ENCODE data around the gene ABCA6. TPM values are rescaled to one million over a fixed set of nuclear protein-coding genes. Genes with fewer than 3 reads are reported as not detected.
"Not testable (repeated sequence)": the region's sequence is repeated elsewhere in the genome, so short reads cannot be mapped to it uniquely, and the experiment has no call there.

Gene ABCA6, protein sequence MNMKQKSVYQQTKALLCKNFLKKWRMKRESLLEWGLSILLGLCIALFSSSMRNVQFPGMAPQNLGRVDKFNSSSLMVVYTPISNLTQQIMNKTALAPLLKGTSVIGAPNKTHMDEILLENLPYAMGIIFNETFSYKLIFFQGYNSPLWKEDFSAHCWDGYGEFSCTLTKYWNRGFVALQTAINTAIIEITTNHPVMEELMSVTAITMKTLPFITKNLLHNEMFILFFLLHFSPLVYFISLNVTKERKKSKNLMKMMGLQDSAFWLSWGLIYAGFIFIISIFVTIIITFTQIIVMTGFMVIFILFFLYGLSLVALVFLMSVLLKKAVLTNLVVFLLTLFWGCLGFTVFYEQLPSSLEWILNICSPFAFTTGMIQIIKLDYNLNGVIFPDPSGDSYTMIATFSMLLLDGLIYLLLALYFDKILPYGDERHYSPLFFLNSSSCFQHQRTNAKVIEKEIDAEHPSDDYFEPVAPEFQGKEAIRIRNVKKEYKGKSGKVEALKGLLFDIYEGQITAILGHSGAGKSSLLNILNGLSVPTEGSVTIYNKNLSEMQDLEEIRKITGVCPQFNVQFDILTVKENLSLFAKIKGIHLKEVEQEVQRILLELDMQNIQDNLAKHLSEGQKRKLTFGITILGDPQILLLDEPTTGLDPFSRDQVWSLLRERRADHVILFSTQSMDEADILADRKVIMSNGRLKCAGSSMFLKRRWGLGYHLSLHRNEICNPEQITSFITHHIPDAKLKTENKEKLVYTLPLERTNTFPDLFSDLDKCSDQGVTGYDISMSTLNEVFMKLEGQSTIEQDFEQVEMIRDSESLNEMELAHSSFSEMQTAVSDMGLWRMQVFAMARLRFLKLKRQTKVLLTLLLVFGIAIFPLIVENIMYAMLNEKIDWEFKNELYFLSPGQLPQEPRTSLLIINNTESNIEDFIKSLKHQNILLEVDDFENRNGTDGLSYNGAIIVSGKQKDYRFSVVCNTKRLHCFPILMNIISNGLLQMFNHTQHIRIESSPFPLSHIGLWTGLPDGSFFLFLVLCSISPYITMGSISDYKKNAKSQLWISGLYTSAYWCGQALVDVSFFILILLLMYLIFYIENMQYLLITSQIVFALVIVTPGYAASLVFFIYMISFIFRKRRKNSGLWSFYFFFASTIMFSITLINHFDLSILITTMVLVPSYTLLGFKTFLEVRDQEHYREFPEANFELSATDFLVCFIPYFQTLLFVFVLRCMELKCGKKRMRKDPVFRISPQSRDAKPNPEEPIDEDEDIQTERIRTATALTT (N-terminal part only)
- total RNA-seq, result under 1 TPM; 0.08 to 0.24 (median 0.22) TPM

DNA sequence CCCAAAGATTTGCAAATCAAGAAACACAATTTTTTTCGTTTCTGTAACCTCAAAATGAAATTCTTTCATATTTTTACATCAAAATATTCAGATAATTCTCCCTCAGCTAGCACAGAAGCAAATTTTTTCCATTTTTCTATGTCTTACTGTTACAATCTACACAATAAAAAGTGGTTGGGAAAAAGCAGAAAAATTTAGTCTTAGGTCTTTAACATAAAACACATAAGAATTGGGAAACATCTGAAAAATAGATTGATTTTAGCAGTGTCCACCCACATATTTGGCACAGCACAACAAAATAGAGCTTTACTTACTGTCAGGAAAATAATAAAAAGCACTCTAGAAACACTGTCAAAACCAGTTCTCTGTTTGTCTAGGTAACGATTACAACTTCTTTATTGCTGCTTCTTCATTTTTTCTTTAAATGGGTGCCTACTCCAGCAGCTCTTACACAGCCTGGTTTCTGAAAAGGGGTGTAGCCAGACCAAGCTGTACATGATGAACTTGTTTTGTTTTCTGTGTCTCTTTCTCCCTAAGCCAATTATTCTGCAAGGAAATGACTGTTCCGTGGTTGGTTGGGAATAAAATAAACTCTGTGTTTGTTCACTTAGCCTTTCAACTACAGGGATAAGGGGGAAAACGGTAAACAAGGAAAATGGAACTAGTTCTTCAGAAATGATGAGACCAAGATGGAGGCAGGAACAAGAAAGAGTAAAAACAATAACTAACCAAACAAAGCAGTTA is at the start of gene ABCA6:
ABCA6 (minus strand) TSS at position 465 of the 744 bp plus-strand sequence. CDS start 1,192 bp downstream, outside the sequence.
- DNase-seq (no peak), ATAC-seq (no peak)
- Mint-ChIP-seq H3K27me3 (ENCODE audit: low read depth) (peaks cover 6% of the 10 kb centered on the region), H3K36me3 (ENCODE audit: insufficient read depth) (no peaks in the 10 kb centered on the region), H3K9me3 (no peaks in the 10 kb centered on the region), H3K4me3 (no peak within 1 kb of the TSS), H3K4me1 (ENCODE audit: low read depth) (no peaks in the 10 kb centered on the region)

DNA sequence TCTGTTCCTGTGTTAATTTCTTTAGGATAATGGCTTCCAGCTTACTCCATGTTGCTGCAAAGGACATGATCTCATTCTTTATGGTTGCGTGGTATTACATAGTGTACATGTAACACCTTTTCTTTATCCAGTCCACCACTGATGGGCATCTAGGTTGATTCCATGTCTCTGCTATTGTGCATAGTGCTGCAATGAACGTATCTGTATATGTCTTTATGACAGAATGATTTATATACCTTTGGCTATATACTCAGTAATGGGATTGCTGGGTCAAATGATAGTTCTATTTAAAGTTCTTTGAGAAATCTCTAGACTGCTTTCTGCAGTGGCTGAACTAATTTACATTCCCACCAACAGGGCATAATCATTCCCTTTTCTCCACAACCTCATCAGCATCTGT is 47.1 kb upstream of the ABCA6 start:
- Mint-ChIP-seq H3K36me3 (ENCODE audit: insufficient read depth) (peaks cover 1% of the 10 kb centered on the region), H3K4me3 (no peak overlapping the region), H3K27me3 (ENCODE audit: low read depth) (no peaks in the 10 kb centered on the region), H3K9me3 (no peaks in the 10 kb centered on the region), H3K4me1 (ENCODE audit: low read depth) (no peaks in the 10 kb centered on the region)
- no peak for ATAC-seq
- no peak for DNase-seq

DNA sequence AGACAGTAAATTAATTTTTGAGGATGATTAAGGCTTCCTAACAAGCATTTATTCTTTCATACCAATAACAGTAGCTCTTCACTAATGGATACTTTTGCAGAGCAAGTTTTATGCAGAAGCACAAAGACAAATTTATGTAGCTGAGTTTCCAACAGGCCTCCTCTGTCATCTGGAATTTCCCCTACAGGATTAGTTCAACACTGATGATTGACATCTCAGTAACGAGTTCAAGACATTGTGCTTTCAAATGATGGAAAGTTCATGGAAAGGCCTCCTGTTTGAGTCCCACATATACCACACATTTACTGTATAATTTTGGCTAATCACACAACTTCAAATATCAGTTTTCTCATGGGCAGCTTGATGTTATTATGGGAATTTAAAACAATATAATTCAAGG is 46.4 kb upstream of the ABCA6 start:
- no peaks in the 10 kb centered on the region for H3K4me1 Mint-ChIP-seq (ENCODE audit: low read depth)
- DNase-seq, result no peak
- no peaks in the 10 kb centered on the region for H3K27me3 Mint-ChIP-seq (ENCODE audit: low read depth)
- no peaks in the 10 kb centered on the region for H3K9me3 Mint-ChIP-seq
- H3K36me3 Mint-ChIP-seq (ENCODE audit: insufficient read depth), result peaks cover under 1% of the 10 kb centered on the region
- no peak for ATAC-seq
- no peak overlapping the region for H3K4me3 Mint-ChIP-seq

DNA sequence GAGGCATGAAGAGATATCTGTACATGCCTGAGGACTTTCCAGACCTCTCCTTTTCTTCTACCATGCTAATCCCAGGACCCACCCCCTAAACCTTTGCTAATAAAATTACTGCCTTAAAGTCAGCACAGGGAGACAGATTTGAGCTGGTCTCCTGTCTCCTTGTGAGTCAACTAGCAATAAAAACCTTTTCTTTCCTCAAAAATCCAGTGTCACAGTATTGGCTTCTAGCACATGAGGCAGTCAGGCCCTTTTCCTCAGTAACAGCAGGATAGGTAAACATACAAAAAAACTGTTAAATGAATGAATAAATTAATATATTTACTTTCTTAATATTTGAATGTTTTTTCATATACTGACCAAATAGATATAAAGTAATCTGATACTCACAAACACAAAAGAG is 45.6 kb upstream of the ABCA6 start:
- H3K9me3 Mint-ChIP-seq, result no peaks in the 10 kb centered on the region
- H3K27me3 Mint-ChIP-seq (ENCODE audit: low read depth), result no peaks in the 10 kb centered on the region
- H3K4me1 Mint-ChIP-seq (ENCODE audit: low read depth), result no peaks in the 10 kb centered on the region
- DNase-seq, result no peak
- no peak for ATAC-seq
- no peak overlapping the region for H3K4me3 Mint-ChIP-seq
- H3K36me3 Mint-ChIP-seq (ENCODE audit: insufficient read depth), result no peaks in the 10 kb centered on the region

DNA sequence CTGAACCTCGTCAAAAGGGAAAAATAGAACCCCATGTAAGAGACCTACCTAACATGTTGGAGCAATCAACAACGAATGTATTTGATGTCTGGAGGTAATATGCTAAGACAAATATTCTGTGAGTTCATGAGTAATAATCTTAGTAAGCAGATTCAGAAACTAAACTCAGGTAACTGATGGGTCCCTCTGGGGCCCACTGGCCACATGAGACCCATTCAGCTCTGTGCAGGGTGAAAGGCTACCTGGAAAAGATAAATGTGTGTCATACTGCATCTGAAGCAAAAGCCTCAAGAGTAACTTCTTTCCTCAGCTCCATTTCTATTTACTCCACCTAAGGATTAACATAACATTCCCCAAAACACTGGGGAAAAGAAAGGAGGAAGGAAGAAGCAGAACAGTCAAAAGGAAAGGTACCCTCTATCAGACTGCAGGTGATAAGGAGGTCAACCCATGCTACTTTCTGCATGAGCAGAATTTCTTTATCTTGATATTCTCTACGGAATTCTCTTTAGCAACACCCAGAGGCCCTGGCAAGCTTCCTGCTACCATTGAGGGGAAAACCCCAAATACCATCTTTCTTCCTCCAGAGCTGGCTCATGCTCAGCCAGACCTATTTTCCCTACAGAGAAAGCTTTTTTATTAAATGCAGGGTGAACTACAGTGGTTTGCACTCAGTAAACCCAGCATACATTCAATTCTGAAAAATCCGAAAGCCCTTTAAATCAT is 37.7 kb upstream of the ABCA6 start:
- no peak for DNase-seq
- no peak overlapping the region for H3K4me3 Mint-ChIP-seq
- H3K36me3 Mint-ChIP-seq (ENCODE audit: insufficient read depth), result no peaks in the 10 kb centered on the region
- no peaks in the 10 kb centered on the region for H3K27me3 Mint-ChIP-seq (ENCODE audit: low read depth)
- no peak for ATAC-seq
- no peaks in the 10 kb centered on the region for H3K4me1 Mint-ChIP-seq (ENCODE audit: low read depth)
- no peaks in the 10 kb centered on the region for H3K9me3 Mint-ChIP-seq

DNA sequence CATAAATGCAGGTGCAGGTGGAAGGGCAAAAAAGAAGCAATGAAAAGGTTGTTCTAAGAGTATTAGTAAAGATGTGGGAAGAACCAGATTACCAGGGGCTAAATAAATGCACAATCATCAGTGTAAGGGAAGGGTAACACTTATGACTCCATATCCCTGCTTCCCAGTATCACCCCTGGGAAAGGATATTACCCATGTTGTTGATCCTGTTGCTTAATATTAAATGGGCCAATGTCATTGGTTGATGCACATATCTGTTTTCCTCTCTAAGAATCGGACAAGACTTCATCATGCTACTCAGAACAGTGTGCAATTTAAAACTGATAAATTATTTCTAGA is 34.7 kb upstream of the ABCA6 start:
- no peaks in the 10 kb centered on the region for H3K9me3 Mint-ChIP-seq
- no peaks in the 10 kb centered on the region for H3K27me3 Mint-ChIP-seq (ENCODE audit: low read depth)
- no peak overlapping the region for H3K4me3 Mint-ChIP-seq
- no peaks in the 10 kb centered on the region for H3K36me3 Mint-ChIP-seq (ENCODE audit: insufficient read depth)
- H3K4me1 Mint-ChIP-seq (ENCODE audit: low read depth), result no peaks in the 10 kb centered on the region
- ATAC-seq, result no peak
- no peak for DNase-seq

DNA sequence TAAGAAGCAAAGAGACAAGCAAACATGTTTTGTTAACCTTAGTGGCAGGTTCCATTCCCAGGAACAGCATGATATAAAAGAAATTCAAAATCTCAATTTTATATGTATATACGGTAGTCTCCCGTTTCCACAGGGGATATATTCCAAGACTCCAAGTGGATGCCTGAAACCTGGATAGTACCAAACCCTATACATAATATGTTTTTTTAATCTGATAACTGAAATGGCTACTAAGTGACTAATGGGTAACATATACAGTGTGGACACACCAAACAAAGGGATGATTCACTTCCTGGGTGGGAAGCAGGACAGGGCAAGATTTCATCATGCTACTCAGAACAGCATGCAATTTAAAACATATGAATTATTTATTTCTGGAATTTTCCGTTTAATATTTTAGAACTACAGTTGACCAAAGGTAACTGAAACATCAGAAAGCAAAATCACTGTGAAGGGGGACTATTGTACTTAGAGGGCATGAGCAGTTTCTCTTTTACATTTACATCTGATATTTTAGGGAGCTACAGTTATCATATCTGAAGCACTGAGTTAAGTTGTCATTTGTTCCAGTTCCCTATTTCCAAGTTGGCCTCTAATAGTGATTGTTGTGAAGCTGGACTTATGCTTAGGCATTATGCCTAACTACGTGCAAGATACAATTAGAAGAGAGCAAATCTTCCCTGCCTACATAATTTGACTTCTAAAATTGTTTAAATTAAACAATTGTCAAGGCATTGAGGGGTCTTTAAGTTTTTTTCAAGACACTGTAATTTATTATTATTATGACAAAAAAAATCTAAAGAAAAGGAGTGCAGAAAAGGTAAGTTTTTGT is 34.1 kb upstream of the ABCA6 start:
- ATAC-seq, result no peak
- Mint-ChIP-seq H3K4me3 (no peak overlapping the region), H3K9me3 (no peaks in the 10 kb centered on the region), H3K27me3 (ENCODE audit: low read depth) (no peaks in the 10 kb centered on the region), H3K36me3 (ENCODE audit: insufficient read depth) (no peaks in the 10 kb centered on the region), H3K4me1 (ENCODE audit: low read depth) (no peaks in the 10 kb centered on the region)
- DNase-seq, result no peak

DNA sequence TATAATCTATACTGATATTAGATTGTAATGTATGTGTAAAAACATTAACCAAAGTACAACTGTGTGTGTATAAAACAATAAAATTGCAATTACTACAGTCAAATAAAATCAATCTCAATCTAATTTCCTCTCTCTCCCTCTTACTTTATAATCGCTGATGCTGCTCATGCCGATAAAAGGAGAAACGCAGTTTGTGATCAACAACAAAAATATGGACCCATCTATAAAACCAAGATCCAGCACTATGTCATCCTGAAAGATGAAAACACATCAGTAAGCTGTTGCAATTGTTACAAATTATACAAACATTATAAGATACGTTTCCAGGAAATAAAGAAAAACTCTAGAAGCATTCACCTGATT is 33.5 kb upstream of the ABCA6 start:
- Mint-ChIP-seq H3K9me3 (no peaks in the 10 kb centered on the region), H3K27me3 (ENCODE audit: low read depth) (no peaks in the 10 kb centered on the region), H3K4me3 (no peak overlapping the region), H3K36me3 (ENCODE audit: insufficient read depth) (no peaks in the 10 kb centered on the region), H3K4me1 (ENCODE audit: low read depth) (no peaks in the 10 kb centered on the region)
- DNase-seq (no peak), ATAC-seq (no peak)

DNA sequence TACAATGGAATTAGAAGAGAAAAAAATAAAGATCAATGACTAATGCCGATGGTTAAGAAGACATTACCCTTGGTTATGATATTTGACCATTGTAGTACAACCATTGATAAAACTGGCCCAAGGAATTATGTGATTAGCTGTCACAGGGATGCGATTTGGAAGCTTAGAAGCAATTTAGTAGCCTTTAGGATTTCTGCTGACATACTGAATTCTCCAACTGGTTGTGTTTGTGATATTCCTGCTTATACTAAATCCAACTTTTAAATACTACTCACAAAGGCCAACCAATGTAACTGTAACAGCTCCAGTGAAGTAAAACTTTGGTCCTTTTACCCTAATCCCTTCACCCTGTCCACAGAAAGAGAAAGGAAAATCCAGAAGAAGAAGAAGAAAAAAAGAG is 31.4 kb upstream of the ABCA6 start:
- no peak for DNase-seq
- no peaks in the 10 kb centered on the region for H3K4me1 Mint-ChIP-seq (ENCODE audit: low read depth)
- H3K36me3 Mint-ChIP-seq (ENCODE audit: insufficient read depth), result peaks cover 2% of the 10 kb centered on the region
- H3K9me3 Mint-ChIP-seq, result no peaks in the 10 kb centered on the region
- no peak for ATAC-seq
- H3K27me3 Mint-ChIP-seq (ENCODE audit: low read depth), result no peaks in the 10 kb centered on the region
- H3K4me3 Mint-ChIP-seq, result no peak overlapping the region

DNA sequence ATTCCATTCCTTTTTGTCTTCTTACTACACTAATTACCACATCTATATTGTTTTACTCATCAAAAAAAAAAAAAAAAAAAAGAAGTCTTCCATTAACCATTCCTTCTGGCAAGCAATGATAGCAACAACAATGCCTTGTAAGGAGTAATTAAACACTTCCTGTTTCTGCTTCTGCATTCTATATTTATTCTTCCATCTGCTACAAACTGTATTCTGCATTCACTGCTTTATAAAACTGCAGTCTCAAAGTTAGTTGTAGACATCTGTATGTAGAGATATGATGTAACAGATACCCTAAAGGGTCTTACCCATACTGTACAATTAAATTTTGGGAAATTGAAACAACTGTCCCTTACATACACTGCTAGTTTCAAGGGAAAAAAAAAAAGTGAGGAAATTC is 28.7 kb upstream of the ABCA6 start:
- H3K4me1 Mint-ChIP-seq (ENCODE audit: low read depth), result no peaks in the 10 kb centered on the region
- H3K27me3 Mint-ChIP-seq (ENCODE audit: low read depth), result no peaks in the 10 kb centered on the region
- DNase-seq, result no peak
- H3K9me3 Mint-ChIP-seq, result no peaks in the 10 kb centered on the region
- ATAC-seq, result no peak
- no peak overlapping the region for H3K4me3 Mint-ChIP-seq
- H3K36me3 Mint-ChIP-seq (ENCODE audit: insufficient read depth), result peaks cover 2% of the 10 kb centered on the region

DNA sequence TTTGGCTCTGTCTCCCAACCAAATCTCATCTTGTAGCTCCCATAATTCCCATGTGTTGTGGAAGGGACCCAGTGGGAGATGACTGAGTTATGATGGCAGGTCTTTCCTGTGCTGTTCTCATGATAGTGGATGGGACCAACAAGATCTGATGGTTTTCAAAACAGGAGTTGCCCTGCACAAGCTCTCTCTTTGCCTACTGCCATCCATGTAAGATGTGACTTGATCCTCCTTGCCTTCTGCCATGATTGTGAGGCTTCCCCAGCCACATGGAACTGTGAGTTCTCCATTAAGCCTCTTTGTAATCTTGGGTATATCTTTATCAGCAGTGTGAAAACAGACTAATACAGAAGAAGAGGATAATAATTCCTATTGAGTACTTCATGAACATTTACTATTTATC is 26.9 kb upstream of the ABCA6 start:
- not testable (repeated sequence) for H3K4me3 Mint-ChIP-seq; ATAC-seq; H3K36me3 Mint-ChIP-seq (ENCODE audit: insufficient read depth); DNase-seq; H3K9me3 Mint-ChIP-seq; H3K4me1 Mint-ChIP-seq (ENCODE audit: low read depth); H3K27me3 Mint-ChIP-seq (ENCODE audit: low read depth)

DNA sequence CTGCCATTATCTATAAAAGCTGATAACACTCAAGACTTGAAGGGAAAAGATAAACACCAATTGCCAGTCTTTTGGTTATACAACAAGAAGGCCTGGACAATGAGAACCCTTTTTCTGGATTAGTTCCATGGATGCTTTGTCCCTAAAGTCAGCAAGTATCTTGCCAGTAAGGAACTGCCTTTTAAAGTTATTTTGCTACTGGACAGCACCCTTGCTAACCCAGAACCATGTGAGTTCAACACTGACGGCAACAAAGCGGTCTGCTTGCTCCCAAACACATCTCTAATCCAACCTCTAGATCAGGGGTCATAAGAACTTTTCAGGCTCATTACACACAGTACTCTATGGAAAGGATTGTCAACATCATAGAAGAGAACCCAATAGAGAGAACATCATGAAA is 25.3 kb upstream of the ABCA6 start:
- no peak for DNase-seq
- Mint-ChIP-seq H3K9me3 (no peaks in the 10 kb centered on the region), H3K4me1 (ENCODE audit: low read depth) (no peaks in the 10 kb centered on the region), H3K4me3 (no peak overlapping the region), H3K27me3 (ENCODE audit: low read depth) (no peaks in the 10 kb centered on the region), H3K36me3 (ENCODE audit: insufficient read depth) (peaks cover 2% of the 10 kb centered on the region)
- ATAC-seq, result no peak

DNA sequence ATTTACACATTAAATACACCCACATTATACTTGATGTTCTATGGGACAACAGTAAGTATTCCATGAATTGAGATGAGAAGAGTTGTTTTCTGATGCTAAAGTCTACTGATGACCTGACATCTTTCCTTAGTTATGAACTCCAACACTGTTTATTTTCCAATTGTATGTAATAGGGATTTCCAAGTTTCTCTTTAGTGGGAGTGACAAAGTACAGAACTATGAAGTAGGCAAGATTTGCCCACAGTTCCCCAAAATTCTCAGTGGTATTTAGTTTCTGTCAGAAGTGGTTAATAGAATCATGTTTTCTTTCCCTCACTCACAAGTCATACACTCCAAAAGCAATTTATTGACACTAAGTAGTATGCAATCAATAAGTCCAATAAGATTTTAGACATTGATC is 22.5 kb upstream of the ABCA6 start:
- ATAC-seq (no peak), DNase-seq (no peak)
- Mint-ChIP-seq H3K4me3 (no peak overlapping the region), H3K36me3 (ENCODE audit: insufficient read depth) (peaks cover under 1% of the 10 kb centered on the region), H3K9me3 (no peaks in the 10 kb centered on the region), H3K27me3 (ENCODE audit: low read depth) (no peaks in the 10 kb centered on the region), H3K4me1 (ENCODE audit: low read depth) (no peaks in the 10 kb centered on the region)

Measured in activated T-cell treated with anti-CD3 and anti-CD28 coated beads, Interleukin-2, amount 50 U/mL, for 4 hours (primary cell).